HG03103 (cell line): ENCODE measurements around the gene MAPK10.
"Not testable (repeated sequence)": the region's sequence is repeated elsewhere in the genome, so short reads cannot be mapped to it uniquely, and the experiment has no call there.

ENCODE experiments used
- ATAC-seq: cut with Tn5 transposase; IDR thresholded peaks from one replicate; pipeline ENCODE4 v1.9.1; 2021; ENCODE audit warnings: low read depth; ENCODE audit not compliant: unreplicated experiment

The MAPK10 gene

GRCh38 chr4:86118711-86119110 lies 241.1 kb downstream of the MAPK10 start:
- ATAC-seq = no peak

GRCh38 chr4:86117705-86118302 lies 242.0 kb downstream of the MAPK10 start:
- ATAC-seq = no peak

- no peak for ATAC-seq
These were observed 245.3 kb downstream of the MAPK10 start for GRCh38 chr4:86114563-86114962.

GRCh38 chr4:86108834-86109233 lies 251.0 kb downstream of the MAPK10 start:
- ATAC-seq = no peak

GRCh38 chr4:86108137-86108536 lies 251.7 kb downstream of the MAPK10 start:
- no peak for ATAC-seq

GRCh38 chr4:86107112-86107511 lies 252.7 kb downstream of the MAPK10 start:
- ATAC-seq = no peak

GRCh38 chr4:86106475-86106874 lies 253.4 kb downstream of the MAPK10 start:
- no peak for ATAC-seq

- no peak for ATAC-seq
These were observed 258.0 kb downstream of the MAPK10 start for GRCh38 chr4:86101841-86102240.

GRCh38 chr4:86101410-86101809 lies 258.4 kb downstream of the MAPK10 start:
- ATAC-seq = no peak

GRCh38 chr4:86100539-86101215 lies 259.2 kb downstream of the MAPK10 start:
- ATAC-seq = no peak

- ATAC-seq = no peak
These were observed 260.5 kb downstream of the MAPK10 start for GRCh38 chr4:86099348-86099747.

- no peak for ATAC-seq
These were observed 261.2 kb downstream of the MAPK10 start for GRCh38 chr4:86098691-86099090.

GRCh38 chr4:86096373-86096772 lies 263.5 kb downstream of the MAPK10 start:
- no peak for ATAC-seq

- no peak for ATAC-seq
These were observed 267.2 kb downstream of the MAPK10 start for GRCh38 chr4:86092684-86093083.

GRCh38 chr4:86091201-86091600 lies 268.7 kb downstream of the MAPK10 start:
- ATAC-seq = no peak

GRCh38 chr4:86089781-86090323 lies 270.0 kb downstream of the MAPK10 start:
- no peak for ATAC-seq

GRCh38 chr4:86089053-86089452 lies 270.8 kb downstream of the MAPK10 start:
- ATAC-seq = no peak

GRCh38 chr4:86075796-86076195 lies 284.1 kb downstream of the MAPK10 start:
- ATAC-seq = not testable (repeated sequence)

- no peak for ATAC-seq
These were observed 299.5 kb downstream of the MAPK10 start for GRCh38 chr4:86060341-86060740.

GRCh38 chr4:86058621-86059020 lies 301.2 kb downstream of the MAPK10 start:
- ATAC-seq = no peak

GRCh38 chr4:86055898-86056297 lies 304.0 kb downstream of the MAPK10 start:
- no peak for ATAC-seq
